ENCODE data around the gene PRPF40A. TPM values are rescaled to one million over a fixed set of nuclear protein-coding genes. Genes with fewer than 3 reads are reported as not detected.

Gene PRPF40A
- total and polyA plus RNA-seq, 2 experiments from 2014 or later = 254 to 261 TPM

- Mint-ChIP-seq H3K27ac (no peak overlapping the region), H3K4me1 (no peaks in the 10 kb centered on the region), H3K9me3 (no peaks in the 10 kb centered on the region), H3K4me3 (no peak overlapping the region), H3K36me3 (ENCODE audit: low read depth) (peaks cover 2% of the 10 kb centered on the region; the same call in 2 of the 3 replicates), H3K27me3 (ENCODE audit: insufficient read depth, low read depth, poor library complexity) (no peaks in the 10 kb centered on the region)
- DNase-seq (ENCODE audit: low spot score) = no peak
- Histone ChIP-seq H3K4me1 (ENCODE audit: insufficient read depth) (no peaks in the 10 kb centered on the region), H3K79me2 (replicated peaks; ENCODE audit: insufficient read depth) (no peaks in the 10 kb centered on the region), H3K9me2 (ENCODE audit: insufficient read depth) (no peaks in the 10 kb centered on the region), H3K4me2 (no peak overlapping the region), H3K36me3 (ENCODE audit: insufficient read depth) (peaks cover 7% of the 10 kb centered on the region), H3K27me3 (ENCODE audit: insufficient read depth) (no peaks in the 10 kb centered on the region), H4K20me1 (replicated peaks; ENCODE audit: insufficient read depth) (no peaks in the 10 kb centered on the region; the same call in none of the 2 replicates), H3F3A (replicated peaks; ENCODE audit: low read depth) (no peaks in the 10 kb centered on the region), H3K4me3 (no peak overlapping the region), H3K27ac (ENCODE audit: low read depth) (no peak overlapping the region), H2AFZ (no peak overlapping the region)
- TF ChIP-seq ZNF462 (CRISPR knock-in tag; IDR thresholded peaks at IDR 0.05) (no peak), JUNB (IDR thresholded peaks at IDR 0.05; ENCODE audit: unreplicated experiment) (no peak), CREB1 (CRISPR knock-in tag; IDR thresholded peaks at IDR 0.05; ENCODE audit: low read depth) (no peak), ETS1 (IDR thresholded peaks at IDR 0.05) (no peak), NANOG (IDR thresholded peaks at IDR 0.05; ENCODE audit: borderline replicate concordance) (no peak), EZH2 (IDR thresholded peaks at IDR 0.05; ENCODE audit: low read depth, unreplicated experiment) (no peak), ZNF331 (CRISPR knock-in tag; IDR thresholded peaks at IDR 0.05; ENCODE audit: low read depth) (no peak), EZH2phosphoT487 (IDR thresholded peaks at IDR 0.05; ENCODE audit: unreplicated experiment) (no peak), ZNF114 (CRISPR knock-in tag; IDR thresholded peaks at IDR 0.05) (no peak), STAT1 (IDR thresholded peaks at IDR 0.05; ENCODE audit: unreplicated experiment) (no peak), POLR2AphosphoS5 (IDR thresholded peaks at IDR 0.05; ENCODE audit: low read depth) (no peak)
- TF ChIP-seq, protein P1, sequence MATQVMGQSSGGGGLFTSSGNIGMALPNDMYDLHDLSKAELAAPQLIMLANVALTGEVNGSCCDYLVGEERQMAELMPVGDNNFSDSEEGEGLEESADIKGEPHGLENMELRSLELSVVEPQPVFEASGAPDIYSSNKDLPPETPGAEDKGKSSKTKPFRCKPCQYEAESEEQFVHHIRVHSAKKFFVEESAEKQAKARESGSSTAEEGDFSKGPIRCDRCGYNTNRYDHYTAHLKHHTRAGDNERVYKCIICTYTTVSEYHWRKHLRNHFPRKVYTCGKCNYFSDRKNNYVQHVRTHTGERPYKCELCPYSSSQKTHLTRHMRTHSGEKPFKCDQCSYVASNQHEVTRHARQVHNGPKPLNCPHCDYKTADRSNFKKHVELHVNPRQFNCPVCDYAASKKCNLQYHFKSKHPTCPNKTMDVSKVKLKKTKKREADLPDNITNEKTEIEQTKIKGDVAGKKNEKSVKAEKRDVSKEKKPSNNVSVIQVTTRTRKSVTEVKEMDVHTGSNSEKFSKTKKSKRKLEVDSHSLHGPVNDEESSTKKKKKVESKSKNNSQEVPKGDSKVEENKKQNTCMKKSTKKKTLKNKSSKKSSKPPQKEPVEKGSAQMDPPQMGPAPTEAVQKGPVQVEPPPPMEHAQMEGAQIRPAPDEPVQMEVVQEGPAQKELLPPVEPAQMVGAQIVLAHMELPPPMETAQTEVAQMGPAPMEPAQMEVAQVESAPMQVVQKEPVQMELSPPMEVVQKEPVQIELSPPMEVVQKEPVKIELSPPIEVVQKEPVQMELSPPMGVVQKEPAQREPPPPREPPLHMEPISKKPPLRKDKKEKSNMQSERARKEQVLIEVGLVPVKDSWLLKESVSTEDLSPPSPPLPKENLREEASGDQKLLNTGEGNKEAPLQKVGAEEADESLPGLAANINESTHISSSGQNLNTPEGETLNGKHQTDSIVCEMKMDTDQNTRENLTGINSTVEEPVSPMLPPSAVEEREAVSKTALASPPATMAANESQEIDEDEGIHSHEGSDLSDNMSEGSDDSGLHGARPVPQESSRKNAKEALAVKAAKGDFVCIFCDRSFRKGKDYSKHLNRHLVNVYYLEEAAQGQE (IDR thresholded peaks at IDR 0.05; ENCODE audit: unreplicated experiment) = no peak
- TF ChIP-seq, protein P2, sequence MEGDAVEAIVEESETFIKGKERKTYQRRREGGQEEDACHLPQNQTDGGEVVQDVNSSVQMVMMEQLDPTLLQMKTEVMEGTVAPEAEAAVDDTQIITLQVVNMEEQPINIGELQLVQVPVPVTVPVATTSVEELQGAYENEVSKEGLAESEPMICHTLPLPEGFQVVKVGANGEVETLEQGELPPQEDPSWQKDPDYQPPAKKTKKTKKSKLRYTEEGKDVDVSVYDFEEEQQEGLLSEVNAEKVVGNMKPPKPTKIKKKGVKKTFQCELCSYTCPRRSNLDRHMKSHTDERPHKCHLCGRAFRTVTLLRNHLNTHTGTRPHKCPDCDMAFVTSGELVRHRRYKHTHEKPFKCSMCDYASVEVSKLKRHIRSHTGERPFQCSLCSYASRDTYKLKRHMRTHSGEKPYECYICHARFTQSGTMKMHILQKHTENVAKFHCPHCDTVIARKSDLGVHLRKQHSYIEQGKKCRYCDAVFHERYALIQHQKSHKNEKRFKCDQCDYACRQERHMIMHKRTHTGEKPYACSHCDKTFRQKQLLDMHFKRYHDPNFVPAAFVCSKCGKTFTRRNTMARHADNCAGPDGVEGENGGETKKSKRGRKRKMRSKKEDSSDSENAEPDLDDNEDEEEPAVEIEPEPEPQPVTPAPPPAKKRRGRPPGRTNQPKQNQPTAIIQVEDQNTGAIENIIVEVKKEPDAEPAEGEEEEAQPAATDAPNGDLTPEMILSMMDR (conservative IDR thresholded peaks at IDR 0.05; ENCODE audit: low read depth in 2 of 2) = no peak
- no peak for ATAC-seq
Observed at GRCh38 chr2:152763651-152764050, 46.4 kb upstream of the PRPF40A start.
